GM12892 (cell line): Measurements from ENCODE around the gene EFCC1.
"Not testable (repeated sequence)": the region's sequence is repeated elsewhere in the genome, so short reads cannot be mapped to it uniquely, and the experiment has no call there.

Source experiments
- POLR2A ChIP-seq: IDR thresholded peaks from 2 replicates; pipeline ENCODE4 v1.6.1; 2011; ENCODE audit warnings: low read depth, low read length, control low read depth
- POLR2AphosphoS5 ChIP-seq: IDR thresholded peaks from 2 replicates; pipeline ENCODE4 v1.6.1; 2011; ENCODE audit warnings: low read depth, low read length, control low read depth

DNA sequence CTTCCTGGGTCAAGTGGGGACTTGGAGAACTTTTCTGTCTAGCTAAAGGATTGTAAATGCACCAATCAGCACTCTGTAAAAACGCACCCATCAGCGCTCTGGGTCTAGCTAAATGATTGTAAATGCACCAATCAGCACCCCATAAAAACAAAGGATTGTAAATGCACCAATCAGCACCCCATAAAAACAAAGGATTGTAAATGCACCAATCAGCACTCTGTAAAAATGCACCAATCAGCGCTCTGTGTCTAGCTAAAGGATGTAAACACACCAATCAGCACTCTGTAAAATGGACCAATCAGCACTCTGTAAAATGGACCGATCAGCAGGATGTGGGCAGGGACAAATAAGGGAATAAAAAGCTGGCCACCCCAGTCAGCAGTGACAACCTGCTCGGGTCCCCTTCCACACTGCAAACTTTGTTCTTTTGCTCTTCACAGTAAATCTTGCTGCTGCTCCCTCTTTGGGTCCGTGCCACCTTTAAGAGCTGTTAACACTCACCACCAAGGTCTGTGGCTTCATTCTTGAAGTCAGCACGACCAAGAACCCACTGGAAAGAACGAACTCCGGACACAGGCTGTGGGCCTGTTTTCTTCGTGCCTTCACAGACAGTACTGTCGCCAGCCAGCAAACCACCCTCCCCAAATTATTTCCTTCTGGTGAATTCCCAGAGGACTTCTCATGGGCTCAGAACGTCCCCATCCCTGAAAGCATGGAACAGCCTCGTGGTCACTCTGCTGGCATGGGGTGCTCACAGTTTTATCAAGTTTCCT, 68.4 kb downstream of the EFCC1 start:
- TF ChIP-seq POLR2AphosphoS5, POLR2A: not testable (repeated sequence)
